ENCODE measurements around the gene ATP11A.

Gene ATP11A

GRCh38 chr13:112917056-112917664, 227.3 kb downstream of the ATP11A start:
- POLR2A ChIA-PET: no interaction called here

DNA sequence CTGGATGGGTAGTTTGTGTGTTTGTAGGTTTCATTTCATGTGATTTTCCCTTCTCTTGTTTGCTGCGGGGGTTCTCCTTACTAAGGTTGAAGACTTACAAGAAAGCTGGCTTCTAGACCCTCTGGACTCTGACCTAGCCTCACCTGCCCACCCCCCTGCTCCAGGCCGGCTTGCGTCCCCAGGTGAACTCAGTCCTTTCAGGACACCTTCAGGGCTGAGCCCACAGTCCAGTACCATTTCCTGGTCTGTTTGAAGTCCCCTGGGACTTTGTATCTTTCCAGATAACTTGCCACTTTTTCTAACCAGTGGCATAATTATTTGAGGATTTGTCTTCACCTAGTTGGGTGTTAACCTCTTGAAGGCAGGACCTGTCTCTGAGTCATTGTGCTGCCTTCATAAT, 227.9 kb downstream of the ATP11A start:
- Histone ChIP-seq H3K27ac (ENCODE audit: extremely low read depth, low read depth, low read length) (no peak overlapping the region), H3K4me3 (ENCODE audit: low read depth, low read length) (no peak overlapping the region), H3K36me3 (ENCODE audit: control insufficient read depth in 2 of 2, insufficient read depth in 1 of 2, low read length in 2 of 2) (no peaks in the 10 kb centered on the region; a peak in 1 of 3 replicates), H3K4me1 (ENCODE audit: control insufficient read depth, insufficient read depth, low read length) (no peaks in the 10 kb centered on the region), H3K9me3 (ENCODE audit: control insufficient read depth, insufficient read depth, low read depth, low read length) (no peaks in the 10 kb centered on the region)
- CTCF ChIA-PET: no interaction called here
- no peak for TF ChIP-seq ZBTB7A (tag by site-specific recombination; IDR thresholded peaks at IDR 0.05; ENCODE audit: low read depth)
- TF ChIP-seq ZNF560 (tag by site-specific recombination; IDR thresholded peaks at IDR 0.05; ENCODE audit: borderline replicate concordance): no peak
- TF ChIP-seq AEBP2 (tag by site-specific recombination; IDR thresholded peaks at IDR 0.05; ENCODE audit: borderline replicate concordance): no peak
- POLR2A ChIA-PET: no interaction called here

More at GRCh38 chr13:112917056-112917664, 227.3 kb downstream of the ATP11A start:
- H3K4me3 ChIP-seq (ENCODE audit: low read depth, low read length): no peak overlapping the region
- no peaks in the 10 kb centered on the region for H3K9me3 ChIP-seq (ENCODE audit: control insufficient read depth, insufficient read depth, low read depth, low read length)
- TF ChIP-seq, protein P1, sequence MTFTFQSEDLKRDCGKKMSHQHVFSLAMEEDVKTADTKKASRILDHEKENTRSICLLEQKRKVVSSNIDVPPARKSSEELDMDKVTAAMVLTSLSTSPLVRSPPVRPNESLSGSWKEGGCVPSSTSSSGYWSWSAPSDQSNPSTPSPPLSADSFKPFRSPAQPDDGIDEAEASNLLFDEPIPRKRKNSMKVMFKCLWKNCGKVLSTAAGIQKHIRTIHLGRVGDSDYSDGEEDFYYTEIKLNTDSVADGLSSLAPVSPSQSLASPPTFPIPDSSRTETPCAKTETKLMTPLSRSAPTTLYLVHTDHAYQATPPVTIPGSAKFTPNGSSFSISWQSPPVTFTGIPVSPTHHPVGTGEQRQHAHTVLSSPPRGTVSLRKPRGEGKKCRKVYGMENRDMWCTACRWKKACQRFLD (tag by site-specific recombination; IDR thresholded peaks at IDR 0.05): no peak
- no peak for TF ChIP-seq ZIC2 (tag by site-specific recombination; IDR thresholded peaks at IDR 0.05)
- no peak for TF ChIP-seq ZNF391 (tag by site-specific recombination; IDR thresholded peaks at IDR 0.05; ENCODE audit: borderline replicate concordance, low read depth)
- TF ChIP-seq AEBP2 (tag by site-specific recombination; IDR thresholded peaks at IDR 0.05; ENCODE audit: borderline replicate concordance): no peak
- TF ChIP-seq ZNF529 (tag by site-specific recombination; IDR thresholded peaks at IDR 0.05; ENCODE audit: insufficient replicate concordance): no peak
- no peak for TF ChIP-seq ZNF280C (tag by site-specific recombination; IDR thresholded peaks at IDR 0.05)
- TF ChIP-seq ZNF521 (tag by site-specific recombination; IDR thresholded peaks at IDR 0.05): no peak
- TF ChIP-seq ZNF830 (tag by site-specific recombination; IDR thresholded peaks at IDR 0.05; ENCODE audit: low read depth): no peak
- TF ChIP-seq ZBTB17 (tag by site-specific recombination; IDR thresholded peaks at IDR 0.05): no peak
- TF ChIP-seq, protein P2, sequence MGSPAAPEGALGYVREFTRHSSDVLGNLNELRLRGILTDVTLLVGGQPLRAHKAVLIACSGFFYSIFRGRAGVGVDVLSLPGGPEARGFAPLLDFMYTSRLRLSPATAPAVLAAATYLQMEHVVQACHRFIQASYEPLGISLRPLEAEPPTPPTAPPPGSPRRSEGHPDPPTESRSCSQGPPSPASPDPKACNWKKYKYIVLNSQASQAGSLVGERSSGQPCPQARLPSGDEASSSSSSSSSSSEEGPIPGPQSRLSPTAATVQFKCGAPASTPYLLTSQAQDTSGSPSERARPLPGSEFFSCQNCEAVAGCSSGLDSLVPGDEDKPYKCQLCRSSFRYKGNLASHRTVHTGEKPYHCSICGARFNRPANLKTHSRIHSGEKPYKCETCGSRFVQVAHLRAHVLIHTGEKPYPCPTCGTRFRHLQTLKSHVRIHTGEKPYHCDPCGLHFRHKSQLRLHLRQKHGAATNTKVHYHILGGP (tag by site-specific recombination; IDR thresholded peaks at IDR 0.05): no peak
- TF ChIP-seq ZNF660 (tag by site-specific recombination; IDR thresholded peaks at IDR 0.05): no peak
- TF ChIP-seq, protein P3, sequence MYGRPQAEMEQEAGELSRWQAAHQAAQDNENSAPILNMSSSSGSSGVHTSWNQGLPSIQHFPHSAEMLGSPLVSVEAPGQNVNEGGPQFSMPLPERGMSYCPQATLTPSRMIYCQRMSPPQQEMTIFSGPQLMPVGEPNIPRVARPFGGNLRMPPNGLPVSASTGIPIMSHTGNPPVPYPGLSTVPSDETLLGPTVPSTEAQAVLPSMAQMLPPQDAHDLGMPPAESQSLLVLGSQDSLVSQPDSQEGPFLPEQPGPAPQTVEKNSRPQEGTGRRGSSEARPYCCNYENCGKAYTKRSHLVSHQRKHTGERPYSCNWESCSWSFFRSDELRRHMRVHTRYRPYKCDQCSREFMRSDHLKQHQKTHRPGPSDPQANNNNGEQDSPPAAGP (tag by site-specific recombination; IDR thresholded peaks at IDR 0.05): no peak
- no peak for TF ChIP-seq ZNF664 (tag by site-specific recombination; IDR thresholded peaks at IDR 0.05)
- no peak overlapping the region for H3K27ac ChIP-seq (ENCODE audit: extremely low read depth, low read depth, low read length)
- H3K36me3 ChIP-seq (ENCODE audit: control insufficient read depth in 2 of 2, insufficient read depth in 1 of 2, low read length in 2 of 2): no peaks in the 10 kb centered on the region; a peak in 1 of 3 replicates
- CTCF ChIA-PET: no interaction called here
- no peaks in the 10 kb centered on the region for H3K4me1 ChIP-seq (ENCODE audit: control insufficient read depth, insufficient read depth, low read length)

Data from HEK293 (cell line).